Eye (tissue), 1 donor: Measurements from ENCODE around the gene ACSM3.
A peak's percentile ranks its signal among the peaks of the same experiment; 100 is the strongest.
"Not testable (repeated sequence)": the region's sequence is repeated elsewhere in the genome, so short reads cannot be mapped to it uniquely, and the experiment has no call there.

Experiments
- DNase-seq: peaks from one replicate; pipeline ENCODE4 v3.0.0-alpha.2; 2015

The ACSM3 gene

DNA sequence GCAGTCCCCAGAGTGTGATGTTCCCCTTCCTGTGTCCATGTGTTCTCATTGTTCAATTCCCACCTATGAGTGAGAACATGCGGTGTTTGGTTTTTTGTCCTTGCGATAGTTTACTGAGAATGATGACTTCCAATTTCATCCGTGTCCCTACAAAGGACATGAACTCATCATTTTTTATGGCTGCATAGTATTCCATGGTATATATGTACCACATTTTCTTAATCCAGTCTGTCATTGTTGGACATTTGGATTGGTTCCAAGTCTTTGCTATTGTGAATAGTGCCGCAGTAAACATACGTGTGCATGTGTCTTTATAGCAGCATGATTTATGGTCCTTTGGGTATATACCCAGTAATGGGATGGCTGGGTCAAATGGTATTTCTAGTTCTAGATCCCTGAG is 8.0 kb upstream of the ACSM3 start:
- DNase-seq, result not testable (repeated sequence)

- DNase-seq, result no peak
Measured at GRCh38 chr16:20760346-20760745, 3.5 kb upstream of the ACSM3 start.

DNA sequence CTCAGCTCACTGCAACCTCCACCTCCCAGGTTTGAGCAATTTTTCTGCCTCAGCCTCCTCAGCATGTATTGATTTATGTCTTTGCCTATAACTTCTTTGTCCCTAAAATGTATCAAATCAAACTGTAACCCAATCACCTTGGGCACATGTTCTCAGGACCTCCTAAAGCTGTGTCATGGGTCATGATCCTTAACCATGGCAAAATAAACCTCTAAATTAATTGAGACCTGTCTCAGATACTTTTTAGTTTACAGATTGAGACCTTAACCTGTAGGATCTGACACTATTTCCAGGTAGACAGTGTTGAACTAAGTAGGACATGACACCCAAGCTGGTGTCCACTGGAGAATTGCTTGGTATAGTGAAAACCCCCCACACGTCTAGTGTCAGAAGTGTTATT is 2.6 kb upstream of the ACSM3 start:
- DNase-seq, result no peak

DNA sequence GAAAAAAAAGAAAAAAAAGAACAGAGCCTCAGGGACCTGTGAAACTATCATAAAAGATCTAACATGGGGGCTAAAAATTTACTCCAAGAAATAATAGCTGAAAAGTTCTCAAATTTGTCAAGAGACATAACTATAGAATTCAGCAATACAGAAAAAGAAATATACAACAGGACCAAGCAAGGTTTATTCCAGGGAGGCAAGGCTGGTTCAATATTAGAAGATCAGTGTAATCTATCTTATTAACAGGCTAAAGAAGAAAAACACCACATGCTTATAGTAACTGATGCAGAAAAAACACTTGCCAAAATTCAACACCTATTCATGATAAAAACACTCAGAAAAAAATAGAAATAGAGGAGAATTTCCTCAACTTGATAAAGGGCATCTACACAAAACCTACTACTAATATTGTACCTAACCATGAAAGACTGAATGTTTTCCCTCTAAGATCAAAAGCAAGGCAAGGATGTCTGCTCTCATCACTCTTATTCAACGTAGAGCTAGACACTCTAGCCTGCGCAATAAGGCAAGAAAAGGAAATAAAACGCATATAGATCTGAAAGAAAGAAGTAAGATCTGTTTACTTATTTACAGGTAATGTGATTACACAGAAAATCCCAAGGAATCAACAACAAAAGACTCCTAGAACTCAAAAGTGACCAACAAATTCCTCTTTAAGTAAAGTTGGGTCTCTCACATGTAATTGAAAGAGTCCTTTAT is 1.2 kb upstream of the ACSM3 start:
- DNase-seq, result no peak

DNA sequence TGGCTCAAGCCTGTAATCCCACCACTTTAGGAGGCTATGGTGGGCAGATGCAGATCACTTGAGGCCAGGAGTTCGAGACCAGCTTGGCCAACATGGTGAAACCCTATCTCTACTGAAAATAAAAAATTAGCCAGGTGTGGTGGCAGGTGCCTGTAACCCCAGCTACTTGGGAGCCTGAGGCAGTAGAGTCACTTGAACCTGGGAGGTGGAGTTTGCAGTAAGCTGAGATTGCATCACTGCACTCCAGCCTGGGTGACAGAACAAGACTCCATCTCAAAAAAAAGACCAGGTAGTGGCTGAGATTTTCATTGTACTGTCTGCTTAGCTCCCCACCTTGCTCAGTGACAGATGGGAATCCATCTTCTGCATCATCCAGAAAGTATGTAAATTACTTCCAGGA is 634 bp downstream of the ACSM3 start:
- not testable (repeated sequence) for DNase-seq

GRCh38 chr16:20765732-20766131 is 1.9 kb downstream of the ACSM3 start:
- DNase-seq, result no peak

DNA sequence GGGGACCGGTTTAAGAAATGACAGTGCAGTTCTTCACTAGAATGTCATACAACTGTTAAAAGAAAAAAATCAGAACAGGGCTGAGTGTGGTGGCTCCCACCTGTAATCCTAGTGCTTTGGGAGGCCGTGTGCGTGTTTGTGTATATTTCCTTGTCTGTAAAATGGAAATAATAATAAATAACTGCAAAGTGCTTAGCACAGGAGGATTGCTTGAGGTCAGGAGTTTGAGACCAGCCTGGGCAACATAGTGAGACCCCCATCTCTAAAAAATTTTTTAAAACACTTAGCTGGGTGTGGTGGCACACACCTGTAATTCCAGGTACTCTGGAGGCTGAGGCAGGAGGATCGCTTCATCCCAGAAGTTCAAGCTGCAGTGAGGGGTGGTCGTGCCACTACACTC is 2.5 kb downstream of the ACSM3 start:
- DNase-seq, result no peak

GRCh38 chr16:20767577-20767976 is 3.8 kb downstream of the ACSM3 start:
- no peak for DNase-seq

GRCh38 chr16:20768121-20768520 is 4.3 kb downstream of the ACSM3 start:
- no peak for DNase-seq

GRCh38 chr16:20768818-20769217 is 5.0 kb downstream of the ACSM3 start:
- no peak for DNase-seq

GRCh38 chr16:20773679-20774078 is 9.9 kb downstream of the ACSM3 start:
- DNase-seq, result no peak

- DNase-seq, result peak; percentile 15
Measured at GRCh38 chr16:20774703-20775362, 11.0 kb downstream of the ACSM3 start.

DNA sequence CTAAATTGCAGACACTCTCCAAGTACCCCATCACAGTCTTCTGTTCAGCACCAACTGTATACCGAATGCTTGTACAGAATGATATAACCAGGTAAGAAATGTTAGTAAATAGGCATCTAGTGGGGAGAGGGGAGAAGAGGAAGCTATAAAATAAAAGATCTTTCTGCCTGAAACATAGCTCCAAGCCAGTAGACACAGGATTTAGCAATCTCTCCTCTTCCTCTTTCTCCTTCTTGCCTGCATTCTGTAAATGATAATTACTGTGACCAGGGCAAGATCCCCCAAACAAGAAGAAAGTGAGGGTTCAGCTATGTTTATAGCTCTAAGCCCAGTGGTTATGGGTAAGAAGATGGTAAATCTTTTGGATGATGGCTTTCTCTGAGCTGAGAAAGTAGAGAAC is 17.9 kb downstream of the ACSM3 start:
- no peak for DNase-seq

GRCh38 chr16:20782470-20782869 is 18.7 kb downstream of the ACSM3 start:
- DNase-seq, result no peak

- DNase-seq, result no peak
Measured at GRCh38 chr16:20784204-20784603, 20.4 kb downstream of the ACSM3 start.

DNA sequence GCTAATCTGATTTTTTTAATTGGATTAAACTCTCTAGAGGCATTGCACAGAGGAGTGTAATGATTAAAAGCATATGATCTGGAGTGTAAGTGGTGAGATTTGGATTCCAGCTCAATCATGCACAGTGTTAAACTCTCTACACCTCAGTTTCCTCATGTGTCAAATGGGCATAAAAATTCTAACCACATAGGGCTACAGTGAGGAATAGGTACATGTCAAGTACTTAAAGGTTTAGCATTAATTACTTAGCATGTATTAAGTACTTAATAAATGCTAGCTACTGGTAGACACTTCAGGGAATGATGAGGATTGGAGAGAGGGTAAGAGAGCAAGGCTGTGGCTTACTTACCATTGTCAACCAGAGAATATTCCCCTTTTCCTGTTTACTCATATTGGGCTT is 25.3 kb downstream of the ACSM3 start:
- DNase-seq, result no peak

GRCh38 chr16:20791923-20792612 is 28.3 kb downstream of the ACSM3 start:
- no peak for DNase-seq

DNA sequence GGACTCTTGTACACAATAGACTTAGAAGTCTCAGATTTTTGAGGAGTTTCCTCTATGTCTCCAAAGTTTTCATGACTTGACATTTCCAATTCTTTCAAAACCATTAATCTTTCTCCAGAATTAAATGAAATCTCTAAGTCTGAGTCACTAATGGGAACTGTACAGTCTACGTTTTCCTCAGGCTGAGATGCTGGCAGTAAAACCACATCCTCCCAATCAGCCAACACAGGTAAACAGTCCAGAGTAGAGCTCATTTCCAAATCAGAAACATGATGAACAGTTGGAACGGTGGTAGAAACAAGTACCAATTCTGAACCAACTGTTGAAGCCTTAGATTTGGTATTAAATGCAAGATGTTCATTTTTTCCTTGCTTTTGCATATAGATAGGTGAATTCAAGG is 34.5 kb downstream of the ACSM3 start:
- no peak for DNase-seq

DNA sequence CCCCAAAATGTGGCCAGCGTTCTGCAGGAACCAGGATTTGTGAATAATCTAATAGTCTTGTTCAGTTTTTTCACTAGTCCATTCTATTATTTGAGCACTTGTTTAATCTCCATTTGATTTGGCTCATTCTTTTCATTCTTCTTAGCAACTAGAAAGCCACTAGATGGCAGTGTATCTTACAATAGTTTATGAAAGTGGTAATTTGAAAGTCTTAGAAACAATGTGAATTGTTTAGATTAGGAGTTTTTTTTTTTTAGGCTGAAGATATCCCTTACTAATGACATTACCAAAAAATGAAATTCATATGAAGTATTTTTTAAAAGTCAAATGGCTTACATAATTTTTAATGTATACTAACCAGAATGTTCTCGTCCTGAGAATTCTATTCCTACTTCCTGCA is 35.8 kb downstream of the ACSM3 start:
- DNase-seq, result peak; percentile 21

DNA sequence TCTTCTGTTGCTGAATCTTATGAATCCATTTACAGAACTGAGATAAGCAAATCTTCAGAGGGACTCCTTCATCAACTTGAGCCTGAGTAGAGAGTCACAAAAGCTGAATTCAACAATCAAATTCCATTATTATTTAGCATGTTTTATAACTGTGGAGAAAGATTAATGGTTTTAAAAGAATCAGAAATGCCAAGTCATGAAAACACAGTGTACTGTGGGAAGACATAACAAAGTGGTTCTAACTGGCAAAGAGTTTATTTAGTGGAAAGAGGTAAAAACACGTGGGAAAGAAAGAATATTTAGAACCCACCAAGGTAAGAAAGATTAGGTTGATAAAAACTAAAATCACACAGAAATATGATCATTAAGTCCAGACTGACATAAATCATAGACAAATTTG is 37.5 kb downstream of the ACSM3 start:
- no peak for DNase-seq

GRCh38 chr16:20803192-20803560 is 39.4 kb downstream of the ACSM3 start:
- no peak for DNase-seq

DNA sequence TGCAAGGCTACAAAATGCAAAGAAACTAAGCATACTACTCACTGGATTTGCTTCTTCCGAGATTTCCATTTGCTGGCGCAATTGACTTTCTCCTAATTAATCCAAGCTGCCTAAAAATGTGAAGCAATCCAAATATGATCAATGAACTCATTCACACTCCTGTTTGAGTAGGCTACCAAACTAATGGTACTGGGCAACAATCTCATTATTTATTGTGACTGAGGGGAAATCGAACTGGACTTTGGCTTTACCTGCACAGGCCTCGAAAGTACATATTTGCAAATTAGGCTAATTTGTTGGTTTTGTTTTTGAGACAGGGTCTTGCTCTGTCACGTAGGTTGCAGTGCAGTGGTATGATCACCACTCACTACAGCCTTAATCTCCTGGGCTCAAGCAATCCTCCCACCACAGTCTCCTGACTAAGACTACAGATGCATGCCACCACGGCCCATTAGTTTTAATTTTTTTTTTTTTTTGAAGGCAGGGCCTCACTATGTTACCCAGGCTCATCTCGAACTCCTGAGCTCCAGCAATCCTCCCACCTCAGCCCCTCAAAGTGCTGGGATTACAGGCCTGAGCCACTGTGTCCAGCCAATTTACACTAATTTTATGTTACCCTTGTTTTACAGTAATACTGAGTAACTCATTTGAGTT is 39.9 kb downstream of the ACSM3 start:
- DNase-seq, result no peak

DNA sequence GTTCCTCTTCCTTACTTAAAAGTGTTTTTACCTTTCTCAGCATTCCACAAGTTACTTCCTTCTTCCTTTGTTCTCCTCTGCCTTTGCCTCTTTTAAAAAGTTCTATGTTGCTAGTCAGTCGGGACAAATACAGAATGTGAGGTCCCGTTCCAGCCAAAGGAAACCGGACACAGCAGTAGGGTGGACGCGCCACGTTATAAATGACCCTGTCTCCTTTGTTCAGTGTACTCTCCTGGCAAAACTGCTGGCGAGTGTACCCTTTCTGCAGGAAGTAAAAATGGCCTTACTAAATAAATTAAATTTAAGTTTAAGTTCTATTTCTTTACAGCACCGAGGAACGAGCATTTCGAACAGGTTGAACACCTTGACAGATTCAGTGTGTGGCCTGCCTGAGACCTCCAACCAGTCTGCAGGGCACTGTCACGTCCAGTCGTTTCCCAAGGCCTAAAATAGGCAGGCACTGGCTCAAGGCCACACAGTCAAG is 41.9 kb downstream of the ACSM3 start:
- peak; percentile 9 for DNase-seq
